ENCODE results near the gene C6orf132.

GRCh38 chr6:42093582-42094329 is 48.7 kb downstream of the C6orf132 start:
- TF ChIP-seq EZH2phosphoT487 (IDR thresholded peaks at IDR 0.05; ENCODE audit: insufficient read depth, low read depth), result no peak
- TF ChIP-seq EZH2 (IDR thresholded peaks at IDR 0.05; ENCODE audit: insufficient read depth, poor library complexity, severe bottlenecking), result no peak

Measured in GM23248 (cell line).